IMR-90 (cell line): Measurements from ENCODE around the gene ZNF277. TPM values are rescaled to one million over a fixed set of nuclear protein-coding genes. Genes with fewer than 3 reads are reported as not detected.

ENCODE experiments used
- ATAC-seq: fragments of 200-7000 bp; cut with Tn5 transposase; 2 replicates; pipeline ENCODE4 v1.9.1; 2020; ENCODE audit warnings: low read depth, mild to moderate bottlenecking, moderate library complexity
- BruUV-seq: library from RNA; stranded (reverse); fragments of 400-500 nt; replicated peaks from 2 replicates; lab custom pipeline; 2021; lab: Mats Ljungman, UMichigan
- CTCF ChIA-PET: fragments of 300-600 bp; formaldehyde crosslinking; extraction: SDS; loops from one replicate; lab custom pipeline; 2021; ENCODE audit warnings: antibody characterized with exemption; lab: Yijun Ruan, JAX
- POLR2A ChIA-PET: fragments of 300-600 bp; sonication (Branson Sonifier 250); formaldehyde crosslinking; loops from one replicate; lab custom pipeline; 2022; ENCODE audit warnings: antibody characterized with exemption; ENCODE audit not compliant: unreplicated experiment; lab: Charles Lee
- DNase-seq: peaks from one replicate; pipeline ENCODE4 v3.0.0; 2013
- H2AFZ ChIP-seq: replicated peaks from 2 replicates; pipeline ENCODE3; 2013; ENCODE audit warnings: low read length, mild to moderate bottlenecking; ENCODE audit not compliant: poor library complexity
- H2AK5ac ChIP-seq: 2 replicates; pipeline ENCODE4 v1.6.1; 2013; ENCODE audit warnings: low read depth, low read length, inconsistent platforms
- H2AK9ac ChIP-seq: replicated peaks from 2 replicates; pipeline ENCODE3; 2013; ENCODE audit warnings: mild to moderate bottlenecking, low read depth, low read length, moderate library complexity; ENCODE audit not compliant: poor library complexity
- H2BK120ac ChIP-seq: 2 replicates; pipeline ENCODE4 v1.6.1; 2013; ENCODE audit warnings: low read depth, low read length, inconsistent platforms
- H2BK15ac ChIP-seq: 3 replicates; pipeline ENCODE4 v1.6.1; 2013; ENCODE audit warnings: low read depth, low read length, inconsistent platforms
- H2BK20ac ChIP-seq: 2 replicates; pipeline ENCODE4 v1.6.1; 2013; ENCODE audit warnings: low read depth, mild to moderate bottlenecking, inconsistent platforms, low read length, moderate library complexity
- H2BK5ac ChIP-seq: 2 replicates; pipeline ENCODE4 v1.6.1; 2013; ENCODE audit warnings: mild to moderate bottlenecking, low read depth, low read length, inconsistent platforms; ENCODE audit not compliant: poor library complexity, severe bottlenecking
- H3K14ac ChIP-seq: replicated peaks from 2 replicates; pipeline ENCODE4 v1.6.1; 2013; ENCODE audit warnings: low read depth, low read length, inconsistent platforms
- H3K18ac ChIP-seq: 2 replicates; pipeline ENCODE4 v1.6.1; 2013; ENCODE audit warnings: low read depth, low read length, control low read depth
- H3K23ac ChIP-seq: 2 replicates; pipeline ENCODE4 v1.6.1; 2013; ENCODE audit warnings: low read depth, low read length, inconsistent platforms
- H3K27ac ChIP-seq: 2 replicates; pipeline ENCODE4 v1.5.1; 2013; ENCODE audit warnings: mild to moderate bottlenecking, control low read depth, low read length; ENCODE audit not compliant: insufficient read depth
- H3K27me3 ChIP-seq: 2 replicates; pipeline ENCODE4 v1.6.1; 2013; ENCODE audit warnings: low read length; ENCODE audit not compliant: control insufficient read depth, insufficient read depth
- H3K36me3 ChIP-seq: 2 replicates; pipeline ENCODE4 v1.6.1; 2013; ENCODE audit warnings: low read length, mixed read lengths; ENCODE audit not compliant: control insufficient read depth, insufficient read depth
- H3K4ac ChIP-seq: 2 replicates; pipeline ENCODE4 v1.6.1; 2013; ENCODE audit warnings: low read depth, low read length, inconsistent platforms
- H3K4me1 ChIP-seq: 2 replicates; pipeline ENCODE4 v1.6.1; 2013; ENCODE audit warnings: low read length, mixed read lengths; ENCODE audit not compliant: control insufficient read depth, insufficient read depth
- H3K4me2 ChIP-seq: 2 replicates; pipeline ENCODE4 v1.6.1; 2013; ENCODE audit warnings: low read depth, mild to moderate bottlenecking, control low read depth, low read length, moderate library complexity
- H3K4me3 ChIP-seq: 2 replicates; pipeline ENCODE4 v1.5.1; 2013; ENCODE audit warnings: low read depth, mild to moderate bottlenecking, control low read depth, low read length, moderate library complexity; ENCODE audit not compliant: insufficient read depth
- H3K56ac ChIP-seq: 2 replicates; pipeline ENCODE4 v1.6.1; 2013; ENCODE audit warnings: low read length, inconsistent platforms; ENCODE audit not compliant: insufficient read depth; ENCODE audit errors: extremely low read depth
- H3K79me1 ChIP-seq, 2 experiments: 2 replicates each; pipeline ENCODE4 v1.6.1; 2013; ENCODE audit warnings: low read length in 2 of 2, inconsistent platforms in 1 of 2, low read depth in 1 of 2
- H3K9ac ChIP-seq: 2 replicates; pipeline ENCODE4 v1.6.1; 2013; ENCODE audit warnings: low read depth, low read length, control low read depth
- H3K9me1 ChIP-seq: 2 replicates; pipeline ENCODE4 v1.6.1; 2013; ENCODE audit warnings: low read length, inconsistent platforms; ENCODE audit not compliant: insufficient read depth
- H3K9me3 ChIP-seq: 2 replicates; pipeline ENCODE4 v1.6.1; 2013; ENCODE audit warnings: low read length; ENCODE audit not compliant: control insufficient read depth, insufficient read depth
- H4K20me1 ChIP-seq: 2 replicates; pipeline ENCODE4 v1.6.1; 2013; ENCODE audit warnings: low read length, inconsistent platforms; ENCODE audit not compliant: insufficient read depth
- H4K5ac ChIP-seq: 2 replicates; pipeline ENCODE4 v1.6.1; 2013; ENCODE audit warnings: mild to moderate bottlenecking, low read depth, low read length, control low read depth
- H4K8ac ChIP-seq, 2 experiments: 2 replicates each; pipeline ENCODE4 v1.6.1; 2013; ENCODE audit warnings: low read depth in 2 of 2, low read length in 2 of 2, control low read depth in 1 of 2, inconsistent platforms in 1 of 2
- H4K91ac ChIP-seq: 2 replicates; pipeline ENCODE4 v1.6.1; 2013; ENCODE audit warnings: low read depth, low read length, inconsistent platforms; ENCODE audit not compliant: insufficient read depth
- RAD21 ChIP-seq: IDR thresholded peaks from 2 replicates; pipeline ENCODE4 v1.6.1; 2012; ENCODE audit warnings: low read length, improper control_type of control experiment
- WGBS, 2 experiments: methylation state at CpG; one replicate each; pipeline versions ENCODE4 v1.1.5 to v1.1.7; 2013; ENCODE audit warnings: missing lambda C conversion rate in 2 of 2; ENCODE audit not compliant: insufficient read length in 1 of 2; ENCODE audit errors: extremely low coverage in 2 of 2; 5-methylcytosine and 5-hydroxymethylcytosine counted together
- dilution Hi-C: fragments of 300-500 bp; cut with HindIII; formaldehyde crosslinking; loops from one replicate; pipeline ENCODE4 v1.14.3; 2018; ENCODE audit warnings: low sequenced_read_pairs; ENCODE audit not compliant: unreplicated experiment
- in situ Hi-C: fragments of 300-500 bp; cut with MboI; formaldehyde crosslinking; loops from 3 replicates; pipeline ENCODE4 v1.14.3; 2019; ENCODE audit warnings: low sequenced_read_pairs, inconsistent platforms, mixed read lengths
- intact Hi-C: fragments of 100-400 bp; cut with micrococcal nuclease; formaldehyde crosslinking; loops from 2 replicates; pipeline ENCODE4 v1.10.0; 2022
- polyA plus RNA-seq, 3 experiments: library from polyadenylated mRNA; depleted of rRNA; stranded (reverse); fragments of >200 nt; gene quantifications; 2 replicates each; pipeline ENCODE4 v1.2.3, GENCODE V29; 2012; ENCODE audit warnings: low replicate concordance in 1 of 3
- total RNA-seq: library from RNA; depleted of rRNA; stranded (reverse); fragments of >200 nt; gene quantifications from 2 replicates; pipeline ENCODE4 v1.2.3, GENCODE V29; 2012
- TF ChIP-seq, protein P1 (sequence below): fragments of 150-350 bp; IDR thresholded peaks from 2 replicates; pipeline ENCODE4 v1.6.1; 2017; ENCODE audit warnings: mild to moderate bottlenecking, antibody characterized with exemption, low read length, low read depth
- TF ChIP-seq, protein P2 (sequence below): fragments of 150-350 bp; IDR thresholded peaks from 2 replicates; pipeline ENCODE4 v1.6.1; 2016; ENCODE audit warnings: low read depth, mild to moderate bottlenecking, low read length, moderate library complexity, borderline replicate concordance

The ZNF277 gene
- total and polyA plus RNA-seq, 2 of the 4 experiments (the other 2 are of a cell fraction): 7.3 to 21.3 TPM

DNA sequence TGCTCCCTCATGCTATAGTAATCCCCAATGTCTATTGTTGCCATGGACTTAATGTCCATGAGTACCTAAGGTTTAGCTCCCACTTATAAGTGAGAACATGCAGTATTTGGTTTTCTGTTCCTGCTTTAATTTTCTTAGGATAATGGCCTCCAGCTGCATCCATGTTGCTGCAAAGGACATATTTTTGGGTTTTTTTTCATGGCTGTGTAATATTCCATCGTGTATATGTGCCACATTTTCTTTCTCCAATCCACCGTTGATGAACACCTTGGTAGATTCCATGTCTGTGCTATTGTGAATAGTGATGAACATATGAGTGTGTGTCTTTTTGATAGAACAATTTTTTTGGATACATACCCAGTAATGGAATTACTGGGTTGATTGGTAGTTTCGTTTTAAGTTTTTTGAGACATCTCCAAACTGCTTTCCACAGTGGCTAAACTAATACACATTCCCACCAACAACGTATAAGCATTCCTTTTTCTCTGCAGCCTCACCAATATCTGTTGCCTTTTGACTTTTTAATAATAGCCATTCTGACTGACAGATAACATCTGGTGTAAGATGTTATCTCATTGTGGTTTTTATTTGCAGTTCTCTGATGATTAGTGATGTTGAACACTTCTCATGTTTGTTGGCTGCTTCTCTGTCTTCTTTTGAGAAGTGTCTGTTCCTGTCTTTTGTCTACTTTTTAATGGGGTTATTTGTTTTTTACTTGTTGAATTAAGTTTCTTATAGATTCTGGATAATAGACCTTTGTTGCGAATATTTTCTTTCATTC lies 175.0 kb downstream of the ZNF277 start:
- no CpG with 5 or more reads among the region's 5 CpGs for WGBS, 2 experiments
- H3K14ac ChIP-seq: no peak overlapping the region
- H3K4ac ChIP-seq: no peak overlapping the region
- no peak for TF ChIP-seq RAD21
- TF ChIP-seq, protein P1, sequence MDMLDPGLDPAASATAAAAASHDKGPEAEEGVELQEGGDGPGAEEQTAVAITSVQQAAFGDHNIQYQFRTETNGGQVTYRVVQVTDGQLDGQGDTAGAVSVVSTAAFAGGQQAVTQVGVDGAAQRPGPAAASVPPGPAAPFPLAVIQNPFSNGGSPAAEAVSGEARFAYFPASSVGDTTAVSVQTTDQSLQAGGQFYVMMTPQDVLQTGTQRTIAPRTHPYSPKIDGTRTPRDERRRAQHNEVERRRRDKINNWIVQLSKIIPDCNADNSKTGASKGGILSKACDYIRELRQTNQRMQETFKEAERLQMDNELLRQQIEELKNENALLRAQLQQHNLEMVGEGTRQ: no peak
- TF ChIP-seq, protein P2, sequence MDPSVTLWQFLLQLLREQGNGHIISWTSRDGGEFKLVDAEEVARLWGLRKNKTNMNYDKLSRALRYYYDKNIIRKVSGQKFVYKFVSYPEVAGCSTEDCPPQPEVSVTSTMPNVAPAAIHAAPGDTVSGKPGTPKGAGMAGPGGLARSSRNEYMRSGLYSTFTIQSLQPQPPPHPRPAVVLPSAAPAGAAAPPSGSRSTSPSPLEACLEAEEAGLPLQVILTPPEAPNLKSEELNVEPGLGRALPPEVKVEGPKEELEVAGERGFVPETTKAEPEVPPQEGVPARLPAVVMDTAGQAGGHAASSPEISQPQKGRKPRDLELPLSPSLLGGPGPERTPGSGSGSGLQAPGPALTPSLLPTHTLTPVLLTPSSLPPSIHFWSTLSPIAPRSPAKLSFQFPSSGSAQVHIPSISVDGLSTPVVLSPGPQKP: no peak
- no peak overlapping the region for H2AFZ ChIP-seq
- H2AK9ac ChIP-seq: no peak overlapping the region
- intact Hi-C loops: no loop called here
- H2BK15ac ChIP-seq: no peak overlapping the region
- H3K23ac ChIP-seq: no peak overlapping the region
- no TSS peak for BruUV-seq
- no peaks in the 10 kb centered on the region for H3K9me1 ChIP-seq
- H3K4me2 ChIP-seq: no peak overlapping the region
- no peak overlapping the region for H2BK20ac ChIP-seq
- POLR2A ChIA-PET: no interaction called here
- DNase-seq (no peak), ATAC-seq (no peak)
- no peaks in the 10 kb centered on the region for H3K36me3 ChIP-seq
- no peak overlapping the region for H3K56ac ChIP-seq
- 0 out of 2 replicates have a peak, but pooled peaks cover 2% of the 10 kb centered on the region for H3K27me3 ChIP-seq
- no peak overlapping the region for H2BK5ac ChIP-seq
- no peak overlapping the region for H3K18ac ChIP-seq
- H4K20me1 ChIP-seq: no peaks in the 10 kb centered on the region
- no peak overlapping the region for H2BK120ac ChIP-seq
- H3K4me1 ChIP-seq: no peaks in the 10 kb centered on the region
- in situ Hi-C loops: no loop called here
- no peak overlapping the region for H4K8ac ChIP-seq
- no peak overlapping the region for H3K27ac ChIP-seq
- H3K4me3 ChIP-seq: no peak overlapping the region
- CTCF ChIA-PET: interaction anchor here (0.6 kb wide), 1 partner anchor 54 kb away, joined by 4 read pairs; no protein-coding TSS in a partner anchor
- no peaks in the 10 kb centered on the region for H3K79me1 ChIP-seq
- no peak overlapping the region for H4K91ac ChIP-seq
- no peak overlapping the region for H3K9ac ChIP-seq
- no peak overlapping the region for H2AK5ac ChIP-seq
- dilution Hi-C loops: no loop called here
- H3K9me3 ChIP-seq: no peaks in the 10 kb centered on the region
- no peak overlapping the region for H4K5ac ChIP-seq
